SH-SY5Y (cell line): Measurements from ENCODE around the gene TCP11L1.

Source experiments
- GATA2 ChIP-seq: IDR thresholded peaks from 2 replicates; pipeline ENCODE4 v1.6.1; 2011; ENCODE audit warnings: mild to moderate bottlenecking, low read depth, low read length
- GATA3 ChIP-seq: IDR thresholded peaks from 2 replicates; pipeline ENCODE4 v1.6.1; 2011; ENCODE audit warnings: low read depth, mild to moderate bottlenecking, low read length, moderate library complexity

GRCh38 chr11:33045551-33046255 lies 6.3 kb downstream of the TCP11L1 start:
- TF ChIP-seq GATA2, result no peak
- TF ChIP-seq GATA3, result no peak
